ENCODE results near the gene MCF2L. TPM values are rescaled to one million over a fixed set of nuclear protein-coding genes. Genes with fewer than 3 reads are reported as not detected.
"Not testable (repeated sequence)": the region's sequence is repeated elsewhere in the genome, so short reads cannot be mapped to it uniquely, and the experiment has no call there.

Gene MCF2L
- total RNA-seq, 1 donor from 2014 or later = not detected

DNA sequence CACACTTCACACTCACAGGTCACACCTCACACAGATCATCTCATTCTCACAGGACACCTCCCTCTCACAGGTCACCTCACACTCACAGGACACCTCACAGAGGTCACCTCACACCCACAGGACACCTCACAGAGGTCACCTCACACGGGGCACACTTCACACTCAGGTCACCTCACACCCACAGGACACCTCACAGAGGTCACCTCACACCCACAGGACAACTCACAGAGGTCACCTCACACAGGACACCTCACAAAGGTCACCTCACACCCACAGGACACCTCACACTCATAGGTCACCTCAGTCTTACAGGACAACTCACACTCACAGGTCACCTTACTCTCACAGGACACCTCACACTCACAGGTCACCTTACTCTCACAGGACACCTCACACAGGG, 143.5 kb downstream of the MCF2L start:
- H3K4me3 Mint-ChIP-seq = not testable (repeated sequence)

DNA sequence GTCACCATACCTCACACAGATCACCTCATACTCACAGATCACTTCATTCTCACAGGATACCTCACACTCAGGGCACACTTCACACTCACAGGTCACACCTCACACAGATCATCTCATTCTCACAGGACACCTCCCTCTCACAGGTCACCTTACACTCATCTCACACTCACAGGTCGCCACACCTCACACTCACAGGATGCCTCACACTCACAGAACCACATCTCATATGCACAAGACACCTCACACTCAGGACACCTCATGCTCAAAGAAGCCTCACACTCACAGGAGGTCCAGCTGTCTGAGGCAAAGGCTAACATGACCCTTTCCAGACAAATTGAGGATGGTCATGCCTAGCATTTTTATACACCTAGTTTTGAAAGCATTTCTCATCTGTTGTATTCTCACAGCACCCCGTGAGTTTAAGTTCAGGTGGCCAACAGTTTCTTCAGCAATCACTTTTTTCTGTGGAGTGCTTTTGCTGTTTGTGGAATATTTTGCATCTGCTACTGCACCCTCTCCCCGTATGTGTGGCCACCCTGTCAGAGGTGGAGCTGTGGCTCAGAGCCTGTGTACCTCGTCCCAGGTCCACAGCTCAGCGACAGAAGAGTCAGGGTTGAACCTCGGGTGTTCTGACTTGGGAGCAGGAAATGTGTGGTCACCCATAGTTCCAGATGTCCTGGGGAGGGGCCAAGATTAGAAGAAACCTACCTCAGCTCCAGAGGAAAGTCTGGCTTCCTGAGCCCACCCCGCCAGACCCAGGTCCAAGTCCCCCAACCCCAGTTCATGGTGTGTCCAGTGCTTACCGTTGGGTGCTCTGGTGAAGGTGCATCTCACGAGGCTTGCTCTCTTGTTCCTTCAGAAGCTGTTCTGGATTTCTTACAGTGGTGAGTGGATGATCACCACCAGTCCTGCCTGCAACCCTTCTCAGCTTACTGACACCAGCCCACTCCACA, 144.2 kb downstream of the MCF2L start:
- Mint-ChIP-seq H3K4me1 (ENCODE audit: low read depth) (no peaks in the 10 kb centered on the region), H3K36me3 (ENCODE audit: low read depth) (no peaks in the 10 kb centered on the region), H3K9me3 (no peaks in the 10 kb centered on the region), H3K4me3 (no peak overlapping the region), H3K27ac (no peak overlapping the region), H3K27me3 (ENCODE audit: insufficient read depth) (peaks cover 6% of the 10 kb centered on the region)
- intact Hi-C loops (cut with micrococcal nuclease) = loop anchor here (10.0 kb wide), 1 partner anchor 168 kb away; no protein-coding TSS in a partner anchor
- no peak for DNase-seq (ENCODE audit: low spot score)

More for the DNA sequence above, 143.5 kb downstream of the MCF2L start:
- intact Hi-C loops (cut with micrococcal nuclease) = loop anchor here (10.0 kb wide), 1 partner anchor 168 kb away; no protein-coding TSS in a partner anchor
- H3K4me1 Mint-ChIP-seq (ENCODE audit: low read depth); DNase-seq (ENCODE audit: low spot score); H3K27ac Mint-ChIP-seq; H3K36me3 Mint-ChIP-seq (ENCODE audit: low read depth); H3K9me3 Mint-ChIP-seq; H3K27me3 Mint-ChIP-seq (ENCODE audit: insufficient read depth): not testable (repeated sequence)

DNA sequence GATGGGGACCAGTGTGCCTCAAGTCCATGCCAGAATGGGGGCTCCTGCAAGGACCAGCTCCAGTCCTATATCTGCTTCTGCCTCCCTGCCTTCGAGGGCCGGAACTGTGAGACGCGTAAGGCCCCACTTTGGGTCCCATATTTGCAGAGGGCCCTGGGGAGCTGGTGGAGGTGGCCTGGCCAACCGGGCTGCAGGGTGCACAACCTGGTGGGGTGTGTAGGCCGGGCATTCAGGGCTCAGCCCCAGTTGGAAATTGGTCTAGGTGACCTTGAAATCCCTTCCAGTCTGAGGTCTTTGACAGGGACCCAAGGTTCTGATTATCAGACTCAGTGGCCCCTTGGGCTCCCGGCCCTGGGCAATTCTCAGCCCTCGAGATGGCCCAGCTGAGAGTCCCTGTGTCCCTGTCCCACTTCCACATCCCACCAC, 144.8 kb downstream of the MCF2L start:
- Mint-ChIP-seq H3K27ac (no peak overlapping the region), H3K36me3 (ENCODE audit: low read depth) (no peaks in the 10 kb centered on the region), H3K27me3 (ENCODE audit: insufficient read depth) (peaks cover 6% of the 10 kb centered on the region), H3K9me3 (no peaks in the 10 kb centered on the region), H3K4me3 (no peak overlapping the region), H3K4me1 (ENCODE audit: low read depth) (no peaks in the 10 kb centered on the region)
- DNase-seq (ENCODE audit: low spot score) = no peak
- intact Hi-C loops (cut with micrococcal nuclease) = loop anchor here (10.0 kb wide), 1 partner anchor 169 kb away; no protein-coding TSS in a partner anchor

DNA sequence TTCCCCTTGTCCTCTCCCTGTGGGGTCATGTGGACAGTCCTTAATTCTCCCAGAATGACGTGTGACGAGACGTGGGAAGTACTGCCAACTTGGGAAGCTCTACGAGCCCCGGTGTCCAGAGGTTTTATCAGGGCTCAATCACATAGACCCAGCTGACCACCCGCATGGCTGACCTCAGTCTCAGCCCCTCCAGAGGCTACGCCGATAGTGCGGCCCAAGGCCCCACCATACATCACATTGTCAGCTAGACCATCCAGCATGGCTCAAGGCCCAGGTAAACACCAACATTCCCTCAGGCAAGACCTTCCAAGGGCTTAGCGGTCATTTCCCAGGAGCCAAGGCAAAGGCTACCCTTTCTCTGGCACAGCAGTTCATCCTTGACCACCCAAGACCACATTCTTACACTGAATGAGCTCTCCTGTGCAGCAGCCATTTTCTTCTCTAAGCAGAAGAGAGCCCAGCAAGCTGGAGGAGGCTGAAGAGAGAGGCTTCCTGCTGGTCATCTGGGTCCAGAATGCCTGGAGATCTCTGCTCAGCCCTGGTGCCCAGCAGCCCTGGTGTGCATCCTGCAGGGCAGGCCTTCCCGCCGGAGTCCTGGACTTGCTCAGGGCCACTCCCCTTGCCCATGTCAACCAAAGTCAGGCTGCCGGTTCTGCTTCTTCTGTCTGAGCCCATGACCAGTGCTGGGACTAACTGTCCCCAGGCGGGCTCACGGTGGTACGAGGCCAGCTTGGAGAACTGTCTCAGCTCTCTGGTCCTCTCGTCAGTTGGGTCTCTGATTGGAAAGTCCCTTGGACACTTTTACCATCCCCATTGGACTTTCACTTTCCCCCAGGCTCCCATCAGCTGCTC, 145.7 kb downstream of the MCF2L start:
- no peaks in the 10 kb centered on the region for H3K36me3 Mint-ChIP-seq (ENCODE audit: low read depth)
- DNase-seq (ENCODE audit: low spot score) = no peak
- intact Hi-C loops (cut with micrococcal nuclease) = loop anchor here (10.0 kb wide), 1 partner anchor 170 kb away; no protein-coding TSS in a partner anchor

DNA sequence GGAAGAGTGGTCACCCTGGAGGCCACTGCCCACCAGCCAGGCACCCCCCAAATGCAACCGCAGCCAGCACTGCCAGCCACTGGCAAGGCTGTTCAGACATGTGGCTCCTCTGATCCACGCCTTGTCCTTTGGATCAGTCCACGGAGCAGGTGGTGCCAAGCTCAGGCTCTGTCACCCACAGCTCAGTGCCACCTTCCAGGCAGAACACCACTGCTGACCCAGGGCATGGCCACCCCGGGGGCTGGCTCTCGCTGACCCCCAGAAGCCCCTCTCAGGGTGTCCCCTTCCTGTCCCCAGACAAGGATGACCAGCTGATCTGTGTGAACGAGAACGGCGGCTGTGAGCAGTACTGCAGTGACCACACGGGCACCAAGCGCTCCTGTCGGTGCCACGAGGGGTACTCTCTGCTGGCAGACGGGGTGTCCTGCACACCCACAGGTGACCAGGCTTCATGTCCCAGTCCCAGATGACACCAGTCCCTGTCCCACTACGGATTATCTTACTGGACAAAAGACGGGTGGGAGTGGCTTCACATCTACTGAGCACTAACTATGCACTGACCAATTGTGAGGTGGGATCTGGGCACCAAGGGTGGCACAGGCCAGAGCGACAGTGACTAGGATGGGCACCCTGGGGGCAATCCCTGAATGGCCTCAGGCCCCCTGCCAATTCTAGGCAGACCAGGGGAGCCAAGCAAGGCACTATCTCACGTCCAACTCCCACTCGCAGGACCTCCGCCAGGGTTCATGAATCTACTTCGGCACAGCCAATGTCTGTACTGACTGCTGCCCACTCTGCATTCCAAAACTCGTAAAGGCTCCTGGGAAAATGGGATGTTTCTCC, 146.6 kb downstream of the MCF2L start:
- DNase-seq (ENCODE audit: low spot score) = no peak
- H3K4me1 Mint-ChIP-seq (ENCODE audit: low read depth) = no peaks in the 10 kb centered on the region
- H3K27me3 Mint-ChIP-seq (ENCODE audit: insufficient read depth) = peaks cover 6% of the 10 kb centered on the region
- intact Hi-C loops (cut with micrococcal nuclease) = loop anchor here (10.0 kb wide), 1 partner anchor 171 kb away; no protein-coding TSS in a partner anchor
- no peak overlapping the region for H3K4me3 Mint-ChIP-seq
- H3K9me3 Mint-ChIP-seq = no peaks in the 10 kb centered on the region
- no peaks in the 10 kb centered on the region for H3K36me3 Mint-ChIP-seq (ENCODE audit: low read depth)
- H3K27ac Mint-ChIP-seq = no peak overlapping the region

More for the DNA sequence above, 145.7 kb downstream of the MCF2L start:
- Mint-ChIP-seq H3K9me3 (no peaks in the 10 kb centered on the region), H3K4me1 (ENCODE audit: low read depth) (no peaks in the 10 kb centered on the region), H3K27ac (no peak overlapping the region), H3K27me3 (ENCODE audit: insufficient read depth) (peaks cover 6% of the 10 kb centered on the region), H3K4me3 (no peak overlapping the region)

DNA sequence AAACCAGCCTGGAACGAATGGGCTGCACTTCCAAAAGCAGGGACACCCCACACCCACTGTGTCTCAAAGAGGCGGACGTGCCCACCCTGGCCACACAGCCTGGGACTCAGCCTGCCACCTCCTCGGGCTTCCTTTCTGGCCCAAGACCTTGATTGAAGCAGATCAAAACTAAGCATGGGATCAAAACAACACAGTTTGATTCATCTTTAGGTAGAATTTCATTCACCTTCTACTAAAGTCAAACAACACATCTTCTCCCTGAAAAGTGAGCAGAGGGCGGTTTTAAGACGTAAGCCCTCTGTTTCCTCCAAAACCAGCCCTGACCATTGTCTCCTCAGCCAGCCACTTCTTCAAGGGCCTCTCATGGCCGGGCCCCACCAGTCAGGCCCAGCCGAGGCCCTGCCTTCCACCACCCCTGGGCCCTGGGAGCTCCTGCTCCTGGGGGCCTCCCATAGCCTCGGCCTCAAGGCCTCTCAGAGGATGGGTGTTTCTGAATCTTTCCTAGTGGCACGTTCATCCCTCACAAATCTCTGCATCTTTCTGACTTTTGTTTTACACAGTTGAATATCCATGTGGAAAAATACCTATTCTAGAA, 147.3 kb downstream of the MCF2L start:
- intact Hi-C loops (cut with micrococcal nuclease) = loop anchor here (10.0 kb wide), 1 partner anchor 172 kb away; no protein-coding TSS in a partner anchor
- H3K27ac Mint-ChIP-seq = no peak overlapping the region
- H3K9me3 Mint-ChIP-seq = no peaks in the 10 kb centered on the region
- peaks cover 6% of the 10 kb centered on the region for H3K27me3 Mint-ChIP-seq (ENCODE audit: insufficient read depth)
- no peak overlapping the region for H3K4me3 Mint-ChIP-seq
- no peak for DNase-seq (ENCODE audit: low spot score)
- no peaks in the 10 kb centered on the region for H3K4me1 Mint-ChIP-seq (ENCODE audit: low read depth)
- H3K36me3 Mint-ChIP-seq (ENCODE audit: low read depth) = no peaks in the 10 kb centered on the region

DNA sequence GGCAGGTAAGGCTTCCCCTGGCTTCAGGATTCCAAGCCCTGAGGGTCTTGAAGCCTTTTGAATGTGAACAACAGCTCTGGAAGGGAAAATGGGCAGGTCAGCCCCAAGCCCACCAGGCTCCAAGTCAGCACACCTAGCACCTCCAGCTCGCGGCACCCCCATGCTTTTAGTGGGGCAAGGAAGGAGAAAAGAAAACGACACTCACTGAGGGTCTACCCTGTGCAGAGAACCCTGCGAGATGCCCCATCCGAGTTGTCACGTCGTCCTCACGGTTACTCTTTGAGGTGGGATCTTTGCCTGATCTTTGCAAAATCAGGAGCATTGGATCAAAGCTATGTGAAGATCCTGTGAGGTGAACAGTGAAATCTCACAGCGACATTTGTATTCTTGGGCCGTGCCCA, 147.9 kb downstream of the MCF2L start:
- no peak for DNase-seq (ENCODE audit: low spot score)
- Mint-ChIP-seq H3K9me3 (no peaks in the 10 kb centered on the region), H3K27ac (no peak overlapping the region), H3K4me1 (ENCODE audit: low read depth) (no peaks in the 10 kb centered on the region), H3K4me3 (no peak overlapping the region), H3K36me3 (ENCODE audit: low read depth) (no peaks in the 10 kb centered on the region), H3K27me3 (ENCODE audit: insufficient read depth) (peaks cover 6% of the 10 kb centered on the region)
- intact Hi-C loops (cut with micrococcal nuclease) = loop anchor here (10.0 kb wide), 1 partner anchor 172 kb away; no protein-coding TSS in a partner anchor

DNA sequence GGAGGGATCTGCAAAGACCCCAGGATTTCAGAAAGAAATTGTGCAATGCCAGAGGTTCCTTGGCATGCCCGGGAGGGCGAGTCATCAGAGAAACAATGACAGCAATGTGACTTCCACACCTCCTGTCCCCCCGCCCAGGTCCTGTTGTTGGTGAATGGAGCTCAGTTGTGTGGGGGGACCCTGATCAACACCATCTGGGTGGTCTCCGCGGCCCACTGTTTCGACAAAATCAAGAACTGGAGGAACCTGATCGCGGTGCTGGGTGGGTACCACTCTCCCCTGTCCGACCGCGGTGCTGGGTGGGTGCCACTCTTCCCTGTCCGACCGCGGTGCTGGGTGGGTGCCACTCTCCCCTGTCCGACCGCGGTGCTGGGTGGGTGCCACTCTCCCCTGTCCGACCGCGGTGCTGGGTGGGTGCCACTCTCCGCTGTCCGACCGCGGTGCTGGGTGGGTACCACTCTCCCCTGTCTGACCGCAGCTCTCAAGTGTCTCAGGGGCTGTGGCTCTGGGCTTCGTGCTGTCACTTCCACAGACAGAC, 148.4 kb downstream of the MCF2L start:
- Mint-ChIP-seq H3K27me3 (ENCODE audit: insufficient read depth) (peaks cover 6% of the 10 kb centered on the region), H3K4me3 (no peak overlapping the region), H3K27ac (no peak overlapping the region), H3K36me3 (ENCODE audit: low read depth) (no peaks in the 10 kb centered on the region), H3K4me1 (ENCODE audit: low read depth) (no peaks in the 10 kb centered on the region), H3K9me3 (no peaks in the 10 kb centered on the region)
- intact Hi-C loops (cut with micrococcal nuclease) = loop anchor here (10.0 kb wide), 1 partner anchor 173 kb away; no protein-coding TSS in a partner anchor
- no peak for DNase-seq (ENCODE audit: low spot score)

DNA sequence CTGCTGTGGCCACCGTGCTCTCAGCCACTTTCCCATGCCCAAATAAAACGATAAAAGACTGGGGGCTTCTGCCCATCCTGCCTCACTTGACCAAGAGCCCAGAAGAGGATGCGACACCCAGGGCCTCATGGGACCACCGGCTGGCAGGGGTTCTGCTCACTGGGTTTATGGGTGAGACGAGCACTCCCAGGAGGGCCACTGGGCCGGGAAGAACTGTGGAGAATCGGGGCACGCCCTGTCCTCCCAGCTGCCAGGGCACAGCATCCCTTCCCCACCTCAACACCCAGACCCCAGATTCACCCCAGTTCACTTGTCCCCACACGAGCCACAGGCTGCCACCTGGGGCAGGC, 148.9 kb downstream of the MCF2L start:
- Mint-ChIP-seq H3K4me3 (no peak overlapping the region), H3K36me3 (ENCODE audit: low read depth) (no peaks in the 10 kb centered on the region), H3K9me3 (no peaks in the 10 kb centered on the region), H3K27ac (no peak overlapping the region), H3K4me1 (ENCODE audit: low read depth) (no peaks in the 10 kb centered on the region), H3K27me3 (ENCODE audit: insufficient read depth) (peaks cover 6% of the 10 kb centered on the region)
- intact Hi-C loops (cut with micrococcal nuclease) = loop anchor here (10.0 kb wide), 1 partner anchor 173 kb away; no protein-coding TSS in a partner anchor
- DNase-seq (ENCODE audit: low spot score) = no peak

DNA sequence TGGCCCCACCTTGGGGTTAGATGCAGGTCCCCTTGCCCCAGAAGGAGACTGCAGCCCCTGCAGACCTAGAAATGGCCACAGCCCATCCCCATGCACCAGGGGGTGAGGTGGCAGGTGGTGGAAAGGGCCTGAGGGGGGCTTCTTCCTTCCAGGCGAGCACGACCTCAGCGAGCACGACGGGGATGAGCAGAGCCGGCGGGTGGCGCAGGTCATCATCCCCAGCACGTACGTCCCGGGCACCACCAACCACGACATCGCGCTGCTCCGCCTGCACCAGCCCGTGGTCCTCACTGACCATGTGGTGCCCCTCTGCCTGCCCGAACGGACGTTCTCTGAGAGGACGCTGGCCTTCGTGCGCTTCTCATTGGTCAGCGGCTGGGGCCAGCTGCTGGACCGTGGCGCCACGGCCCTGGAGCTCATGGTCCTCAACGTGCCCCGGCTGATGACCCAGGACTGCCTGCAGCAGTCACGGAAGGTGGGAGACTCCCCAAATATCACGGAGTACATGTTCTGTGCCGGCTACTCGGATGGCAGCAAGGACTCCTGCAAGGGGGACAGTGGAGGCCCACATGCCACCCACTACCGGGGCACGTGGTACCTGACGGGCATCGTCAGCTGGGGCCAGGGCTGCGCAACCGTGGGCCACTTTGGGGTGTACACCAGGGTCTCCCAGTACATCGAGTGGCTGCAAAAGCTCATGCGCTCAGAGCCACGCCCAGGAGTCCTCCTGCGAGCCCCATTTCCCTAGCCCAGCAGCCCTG, 149.4 kb downstream of the MCF2L start:
- no peak overlapping the region for H3K27ac Mint-ChIP-seq
- H3K27me3 Mint-ChIP-seq (ENCODE audit: insufficient read depth) = peaks cover 6% of the 10 kb centered on the region
- H3K4me1 Mint-ChIP-seq (ENCODE audit: low read depth) = no peaks in the 10 kb centered on the region
- H3K4me3 Mint-ChIP-seq = no peak overlapping the region
- H3K36me3 Mint-ChIP-seq (ENCODE audit: low read depth) = no peaks in the 10 kb centered on the region
- intact Hi-C loops (cut with micrococcal nuclease) = loop anchor here (10.0 kb wide), 1 partner anchor 174 kb away; no protein-coding TSS in a partner anchor
- DNase-seq (ENCODE audit: low spot score) = no peak
- H3K9me3 Mint-ChIP-seq = no peaks in the 10 kb centered on the region
